Measurements from ENCODE around the gene PHKA2.

The PHKA2 gene

DNA sequence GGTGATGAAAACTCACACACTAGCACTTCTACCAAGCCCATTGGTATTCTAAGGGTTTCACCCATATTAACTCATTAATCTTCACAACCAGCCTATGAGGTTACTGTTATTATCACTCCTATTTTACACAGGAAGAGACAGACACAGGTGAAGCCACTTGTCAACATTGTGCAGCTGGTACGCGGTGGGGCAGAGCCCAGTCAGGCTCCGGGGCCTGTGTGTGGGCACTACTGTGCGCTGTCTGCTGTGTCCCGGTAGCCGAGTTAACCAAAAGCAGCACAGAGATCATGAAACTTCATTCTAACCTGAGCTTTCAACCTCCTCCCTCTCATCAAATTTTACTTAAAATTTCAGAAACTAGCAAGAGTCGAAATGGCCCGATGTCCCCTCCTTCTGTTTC lies 111.3 kb downstream of the PHKA2 start:
- H3K79me2 ChIP-seq, result no peaks in the 10 kb centered on the region
- no peaks in the 10 kb centered on the region for H3K9me3 ChIP-seq (ENCODE audit: control insufficient read depth, low read length)
- no peaks in the 10 kb centered on the region for H3K4me1 ChIP-seq
- H3K27me3 ChIP-seq (ENCODE audit: control insufficient read depth, insufficient read depth, low read length), result no peaks in the 10 kb centered on the region
- TF ChIP-seq, protein P1, sequence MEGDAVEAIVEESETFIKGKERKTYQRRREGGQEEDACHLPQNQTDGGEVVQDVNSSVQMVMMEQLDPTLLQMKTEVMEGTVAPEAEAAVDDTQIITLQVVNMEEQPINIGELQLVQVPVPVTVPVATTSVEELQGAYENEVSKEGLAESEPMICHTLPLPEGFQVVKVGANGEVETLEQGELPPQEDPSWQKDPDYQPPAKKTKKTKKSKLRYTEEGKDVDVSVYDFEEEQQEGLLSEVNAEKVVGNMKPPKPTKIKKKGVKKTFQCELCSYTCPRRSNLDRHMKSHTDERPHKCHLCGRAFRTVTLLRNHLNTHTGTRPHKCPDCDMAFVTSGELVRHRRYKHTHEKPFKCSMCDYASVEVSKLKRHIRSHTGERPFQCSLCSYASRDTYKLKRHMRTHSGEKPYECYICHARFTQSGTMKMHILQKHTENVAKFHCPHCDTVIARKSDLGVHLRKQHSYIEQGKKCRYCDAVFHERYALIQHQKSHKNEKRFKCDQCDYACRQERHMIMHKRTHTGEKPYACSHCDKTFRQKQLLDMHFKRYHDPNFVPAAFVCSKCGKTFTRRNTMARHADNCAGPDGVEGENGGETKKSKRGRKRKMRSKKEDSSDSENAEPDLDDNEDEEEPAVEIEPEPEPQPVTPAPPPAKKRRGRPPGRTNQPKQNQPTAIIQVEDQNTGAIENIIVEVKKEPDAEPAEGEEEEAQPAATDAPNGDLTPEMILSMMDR (IDR thresholded peaks at IDR 0.05), result no peak
- no peak overlapping the region for H2AFZ ChIP-seq
- H3K27ac ChIP-seq, result no peak overlapping the region
- H3K9ac ChIP-seq, result no peak overlapping the region
- H3K4me3 ChIP-seq (ENCODE audit: low read depth, low read length), result no peak overlapping the region
- no peak overlapping the region for H3K4me2 ChIP-seq (ENCODE audit: low read length)
- H3K36me3 ChIP-seq (ENCODE audit: control insufficient read depth, insufficient read depth, low read length), result no peaks in the 10 kb centered on the region

DNA sequence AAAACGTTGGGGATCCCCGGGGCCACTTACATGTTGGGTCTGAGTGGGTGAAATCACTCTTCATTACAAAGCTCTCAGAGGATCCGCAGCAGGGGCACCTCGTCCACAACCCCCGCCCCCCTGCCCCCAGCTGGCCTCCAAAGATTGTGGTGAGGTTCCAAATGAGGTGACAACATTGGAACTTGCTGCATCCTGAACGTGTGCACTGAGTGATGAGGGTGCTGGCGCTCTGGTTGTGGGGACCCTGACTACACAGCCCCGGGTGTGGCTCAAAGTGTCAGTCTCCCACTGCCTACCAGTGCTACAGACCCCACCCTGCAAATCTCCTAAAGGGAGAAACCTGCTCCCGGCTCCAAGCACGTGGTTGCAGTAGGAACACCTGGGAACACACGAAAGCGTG lies 111.9 kb downstream of the PHKA2 start:
- Histone ChIP-seq H3K27me3 (ENCODE audit: control insufficient read depth, insufficient read depth, low read length) (no peaks in the 10 kb centered on the region), H3K36me3 (ENCODE audit: control insufficient read depth, insufficient read depth, low read length) (no peaks in the 10 kb centered on the region), H3K4me2 (ENCODE audit: low read length) (no peak overlapping the region), H3K4me1 (no peaks in the 10 kb centered on the region), H2AFZ (no peak overlapping the region), H3K9me3 (ENCODE audit: control insufficient read depth, low read length) (no peaks in the 10 kb centered on the region), H3K9ac (no peak overlapping the region), H3K4me3 (ENCODE audit: low read depth, low read length) (no peak overlapping the region), H3K79me2 (no peaks in the 10 kb centered on the region), H3K27ac (no peak overlapping the region)
- TF ChIP-seq, protein P1 (IDR thresholded peaks at IDR 0.05), result no peak

DNA sequence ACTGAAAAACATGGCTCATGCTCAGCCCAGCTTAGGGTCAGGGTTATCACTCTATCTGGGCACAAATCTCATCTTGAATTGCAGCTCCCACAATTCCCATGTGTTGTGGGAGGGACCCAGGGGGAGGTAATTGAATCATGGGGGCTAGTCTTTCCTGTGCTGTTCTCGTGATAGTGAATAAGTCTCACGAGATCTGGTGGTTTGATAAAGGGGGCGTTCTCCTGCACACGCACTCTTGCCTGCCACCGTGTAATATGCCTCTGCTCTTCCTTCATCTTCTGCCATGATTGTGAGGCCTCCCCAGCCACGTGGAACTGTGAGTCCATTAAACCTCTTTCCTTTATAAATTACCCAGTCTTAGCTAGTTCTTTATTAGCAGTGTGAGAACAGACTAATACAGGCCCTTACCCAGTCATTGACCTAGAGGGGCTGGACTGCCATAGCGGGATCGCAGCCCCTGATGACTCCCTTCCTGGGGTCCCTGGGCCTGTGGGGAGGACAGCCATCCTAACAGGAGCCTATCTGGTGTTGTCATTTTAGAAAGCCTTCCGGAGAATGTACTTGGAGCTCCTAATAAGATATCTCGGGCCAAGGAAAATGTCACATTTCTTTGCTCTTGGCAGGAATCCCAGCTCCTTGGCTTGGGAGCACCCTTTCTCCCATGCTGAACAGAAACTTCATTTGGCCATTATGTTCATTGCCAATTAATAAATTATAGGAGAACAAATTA lies 112.6 kb downstream of the PHKA2 start:
- TF ChIP-seq, protein P1 (IDR thresholded peaks at IDR 0.05), result no peak
- no peaks in the 10 kb centered on the region for H3K9me3 ChIP-seq (ENCODE audit: control insufficient read depth, low read length)
- H3K4me3 ChIP-seq (ENCODE audit: low read depth, low read length), result no peak overlapping the region
- no peaks in the 10 kb centered on the region for H3K79me2 ChIP-seq
- H3K4me2 ChIP-seq (ENCODE audit: low read length), result no peak overlapping the region
- H3K36me3 ChIP-seq (ENCODE audit: control insufficient read depth, insufficient read depth, low read length), result no peaks in the 10 kb centered on the region
- no peaks in the 10 kb centered on the region for H3K4me1 ChIP-seq
- H2AFZ ChIP-seq, result no peak overlapping the region
- H3K27ac ChIP-seq, result no peak overlapping the region
- no peak overlapping the region for H3K9ac ChIP-seq
- H3K27me3 ChIP-seq (ENCODE audit: control insufficient read depth, insufficient read depth, low read length), result no peaks in the 10 kb centered on the region

DNA sequence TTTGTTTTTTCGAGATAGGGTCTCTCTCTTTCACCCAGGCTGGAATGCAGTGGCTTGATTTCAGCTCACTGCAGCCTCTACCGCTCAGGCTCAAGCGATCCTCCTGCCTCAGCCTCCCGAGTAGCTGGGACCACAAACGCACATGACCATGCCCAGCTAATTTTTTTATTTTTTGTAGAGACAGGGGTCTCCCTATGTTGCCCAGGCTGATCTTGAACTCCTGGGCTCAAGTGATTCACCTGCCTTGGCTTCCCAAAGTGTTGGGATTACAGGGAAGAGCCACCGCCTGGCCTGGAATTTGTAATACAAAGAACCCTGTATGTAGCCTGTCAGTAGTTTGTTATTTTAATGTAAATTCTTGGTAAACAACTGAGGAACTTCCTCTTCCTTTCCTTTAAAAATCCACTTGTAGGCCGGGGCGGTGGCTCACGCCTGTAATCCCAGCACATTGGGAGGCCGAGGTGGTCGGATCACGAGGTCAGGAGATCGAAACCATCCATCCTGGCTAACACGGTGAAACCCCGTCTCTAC lies 119.5 kb downstream of the PHKA2 start:
- H3K79me2 ChIP-seq, result no peaks in the 10 kb centered on the region
- H3K4me2 ChIP-seq (ENCODE audit: low read length), result no peak overlapping the region
- H3K4me1 ChIP-seq, result no peaks in the 10 kb centered on the region
- H3K27me3 ChIP-seq (ENCODE audit: control insufficient read depth, insufficient read depth, low read length), result no peaks in the 10 kb centered on the region
- TF ChIP-seq, protein P1 (IDR thresholded peaks at IDR 0.05), result no peak
- no peak overlapping the region for H3K4me3 ChIP-seq (ENCODE audit: low read depth, low read length)
- no peak overlapping the region for H3K27ac ChIP-seq
- H3K9ac ChIP-seq, result no peak overlapping the region
- H3K36me3 ChIP-seq (ENCODE audit: control insufficient read depth, insufficient read depth, low read length), result no peaks in the 10 kb centered on the region
- H3K9me3 ChIP-seq (ENCODE audit: control insufficient read depth, low read length), result no peaks in the 10 kb centered on the region
- H2AFZ ChIP-seq, result no peak overlapping the region

DNA sequence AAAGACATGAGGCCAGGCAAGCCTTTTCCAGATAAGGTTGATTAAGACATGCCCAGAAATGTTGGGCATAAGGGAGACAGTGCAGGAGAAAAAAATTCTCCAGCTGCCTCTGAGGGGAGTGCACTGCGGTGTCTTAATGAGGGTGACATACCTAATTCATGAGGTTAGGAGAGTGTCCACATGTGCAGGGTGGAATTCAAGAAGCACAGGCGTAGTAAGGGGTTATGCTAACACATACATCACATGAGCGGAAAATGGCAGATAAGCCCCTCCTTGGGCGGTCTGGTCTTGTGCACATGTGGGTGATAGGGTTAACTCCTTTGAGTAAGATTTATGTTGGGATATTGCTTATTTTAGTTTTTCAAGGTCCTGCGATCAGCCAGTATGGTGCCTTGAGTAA lies 122.4 kb downstream of the PHKA2 start:
- no peak overlapping the region for H3K4me2 ChIP-seq (ENCODE audit: low read length)
- no peak overlapping the region for H3K4me3 ChIP-seq (ENCODE audit: low read depth, low read length)
- no peak overlapping the region for H3K27ac ChIP-seq
- H3K9ac ChIP-seq, result no peak overlapping the region
- H3K27me3 ChIP-seq (ENCODE audit: control insufficient read depth, insufficient read depth, low read length), result no peaks in the 10 kb centered on the region
- no peak overlapping the region for H2AFZ ChIP-seq
- H3K9me3 ChIP-seq (ENCODE audit: control insufficient read depth, low read length), result no peaks in the 10 kb centered on the region
- H3K4me1 ChIP-seq, result no peaks in the 10 kb centered on the region
- no peaks in the 10 kb centered on the region for H3K36me3 ChIP-seq (ENCODE audit: control insufficient read depth, insufficient read depth, low read length)
- TF ChIP-seq, protein P1 (IDR thresholded peaks at IDR 0.05), result no peak
- no peaks in the 10 kb centered on the region for H3K79me2 ChIP-seq
